SK-N-SH (cell line): ENCODE results near the gene INPP5A. TPM values are rescaled to one million over a fixed set of nuclear protein-coding genes. Genes with fewer than 3 reads are reported as not detected.

Experiments
- CTCF ChIA-PET: fragments of 300-600, 350-600 bp; formaldehyde crosslinking; extraction: SDS; loops from one replicate; lab custom pipeline; 2021; lab: Yijun Ruan, JAX
- POLR2A ChIA-PET: fragments of 350-600 bp; sonication (Branson Sonifier 250); formaldehyde crosslinking; extraction: SDS; loops from one replicate; lab custom pipeline; 2020; ENCODE audit warnings: antibody characterized with exemption, inconsistent platforms; lab: Yijun Ruan, JAX
- DNase-seq: peaks from one replicate; pipeline ENCODE4 v3.0.0; 2012
- H2AFZ ChIP-seq: fragments of 200-600 bp; sonication (generic); 2 replicates; pipeline ENCODE4 v1.8.1; 2016; ENCODE audit warnings: antibody characterized with exemption, mild to moderate bottlenecking, low read depth
- H3F3A ChIP-seq: fragments of 200-600 bp; sonication (generic); replicated peaks from 2 replicates; pipeline ENCODE3; 2016; ENCODE audit warnings: antibody characterized with exemption, mild to moderate bottlenecking; ENCODE audit not compliant: insufficient read depth
- H3K27ac ChIP-seq, 2 experiments: fragments of 200-500 bp in 1 of 2; fragments of 200-600 bp in 1 of 2; sonication (Bioruptor generic) in 1 of 2; sonication (generic), shearing (Covaris generic) in 1 of 2; 2 replicates each; pipeline versions ENCODE4 v1.5.1 to v1.6.1; 2014 to 2016; ENCODE audit warnings: low read depth in 2 of 2, inconsistent platforms in 1 of 2, low read length in 1 of 2, mild to moderate bottlenecking in 1 of 2, mixed read lengths in 1 of 2
- H3K27me3 ChIP-seq: fragments of 200-600 bp; sonication (generic), shearing (Covaris generic); 2 replicates; pipeline ENCODE4 v1.6.1; 2016; ENCODE audit warnings: mixed run types; ENCODE audit not compliant: insufficient read depth
- H3K36me3 ChIP-seq, 2 experiments: fragments of 200-500 bp in 1 of 2; fragments of 200-600 bp in 1 of 2; sonication (Bioruptor generic) in 1 of 2; sonication (generic) in 1 of 2; replicated peaks in 1 of 2; 2 replicates each; pipeline versions ENCODE3 to v1.5.1; 2014 to 2016; ENCODE audit warnings: low read length in 1 of 2, mild to moderate bottlenecking in 1 of 2; ENCODE audit not compliant: insufficient read depth in 2 of 2, control insufficient read depth in 1 of 2
- H3K4me1 ChIP-seq, 2 experiments: fragments of 200-500 bp in 1 of 2; fragments of 200-600 bp in 1 of 2; sonication (Bioruptor generic) in 1 of 2; sonication (generic), shearing (Covaris generic) in 1 of 2; 2 replicates each; pipeline versions ENCODE4 v1.5.1 to v1.6.1; 2014 to 2016; ENCODE audit warnings: low read depth in 1 of 2, low read length in 1 of 2, mixed run types in 1 of 2; ENCODE audit not compliant: insufficient read depth in 2 of 2, control insufficient read depth in 1 of 2
- H3K4me2 ChIP-seq: fragments of 200-600 bp; sonication (generic), shearing (Covaris generic); 2 replicates; pipeline ENCODE4 v1.6.1; 2017; ENCODE audit warnings: mixed run types
- H3K4me3 ChIP-seq, 2 experiments: fragments of 200-500 bp in 1 of 2; fragments of 200-600 bp in 1 of 2; sonication (Bioruptor generic) in 1 of 2; sonication (generic), shearing (Covaris generic) in 1 of 2; 2 replicates each; pipeline versions ENCODE4 v1.5.1 to v1.8.1; 2014 to 2016; ENCODE audit warnings: low read depth in 2 of 2, inconsistent platforms in 1 of 2, low read length in 1 of 2, mild to moderate bottlenecking in 1 of 2, mixed read lengths in 1 of 2, moderate library complexity in 1 of 2
- H3K79me2 ChIP-seq: fragments of 200-600 bp; sonication (generic); 2 replicates; pipeline ENCODE4 v1.8.1; 2017; ENCODE audit warnings: mild to moderate bottlenecking; ENCODE audit not compliant: insufficient read depth
- H3K9ac ChIP-seq: fragments of 200-600 bp; sonication (generic); 2 replicates; pipeline ENCODE4 v1.6.1; 2017; ENCODE audit warnings: mixed run types
- H3K9me2 ChIP-seq: fragments of 200-600 bp; sonication (generic); 2 replicates; pipeline ENCODE4 v1.6.1; 2017; ENCODE audit warnings: mixed run types
- H3K9me3 ChIP-seq: fragments of 200-600 bp; sonication (generic); 2 replicates; pipeline ENCODE4 v1.6.1; 2017; ENCODE audit warnings: mixed run types, mild to moderate bottlenecking, moderate library complexity
- H4K20me1 ChIP-seq: fragments of 200-600 bp; sonication (generic); 2 replicates; pipeline ENCODE4 v1.6.1; 2017; ENCODE audit warnings: mild to moderate bottlenecking, mixed run types; ENCODE audit not compliant: insufficient read depth
- EZH2phosphoT487 ChIP-seq: fragments of 200-600 bp; sonication (generic); IDR thresholded peaks from 2 replicates; pipeline ENCODE4 v1.6.1; 2017; ENCODE audit warnings: low read depth, mixed run types, mild to moderate bottlenecking, antibody characterized with exemption, moderate library complexity, borderline replicate concordance
- FOXJ3 ChIP-seq: sonication (generic); formaldehyde crosslinking; IDR thresholded peaks from 2 replicates; pipeline ENCODE4 v1.5.1; 2020; ENCODE audit warnings: mild to moderate bottlenecking, missing genetic modification reagents
- GABPA ChIP-seq: IDR thresholded peaks from 2 replicates; pipeline ENCODE4 v1.4.0; 2012; ENCODE audit warnings: low read depth, mild to moderate bottlenecking
- JUND ChIP-seq: IDR thresholded peaks from 2 replicates; pipeline ENCODE4 v1.4.0; 2012
- MXI1 ChIP-seq: IDR thresholded peaks from 2 replicates; pipeline ENCODE4 v1.6.1; 2012; ENCODE audit warnings: mild to moderate bottlenecking, low read depth, low read length, improper control_type of control experiment
- NRF1 ChIP-seq: IDR thresholded peaks from 2 replicates; pipeline ENCODE4 v1.6.1; 2012; ENCODE audit warnings: low read depth, mild to moderate bottlenecking, low read length
- PBX3 ChIP-seq: IDR thresholded peaks from 2 replicates; pipeline ENCODE4; 2012
- POLR2AphosphoS5 ChIP-seq: IDR thresholded peaks from 2 replicates; pipeline ENCODE4 v1.6.1; 2012; ENCODE audit warnings: low read depth, low read length
- RFX5 ChIP-seq: IDR thresholded peaks from 2 replicates; pipeline ENCODE4 v1.6.1; 2012; ENCODE audit warnings: mild to moderate bottlenecking, improper control_type of control experiment, low read length
- RXRA ChIP-seq: IDR thresholded peaks from 2 replicates; pipeline ENCODE4 v1.4.0; 2012; ENCODE audit warnings: low read depth, mild to moderate bottlenecking, borderline replicate concordance
- SIN3A ChIP-seq: IDR thresholded peaks from 2 replicates; pipeline ENCODE4 v1.6.1; 2012; ENCODE audit warnings: low read depth, mild to moderate bottlenecking, low read length, moderate library complexity, borderline replicate concordance
- TCF12 ChIP-seq: IDR thresholded peaks from 2 replicates; pipeline ENCODE4 v1.4.0; 2012
- TEAD4 ChIP-seq: IDR thresholded peaks from 2 replicates; pipeline ENCODE4 v1.4.0; 2012; ENCODE audit warnings: mild to moderate bottlenecking, borderline replicate concordance; ENCODE audit not compliant: insufficient read depth
- USF1 ChIP-seq: IDR thresholded peaks from 2 replicates; pipeline ENCODE4 v1.4.0; 2012; ENCODE audit warnings: low read depth, borderline replicate concordance
- USF2 ChIP-seq: fragments of 150-350 bp; IDR thresholded peaks from 2 replicates; pipeline ENCODE4 v1.6.1; 2017; ENCODE audit warnings: antibody characterized with exemption, low read length, low read depth, borderline replicate concordance
- YY1 ChIP-seq: IDR thresholded peaks from 2 replicates; pipeline ENCODE4 v1.4.0; 2012; ENCODE audit warnings: low read depth, mild to moderate bottlenecking
- WGBS: methylation state at CpG from one replicate; pipeline ENCODE4 v1.1.6; 2017; ENCODE audit warnings: low lambda C conversion rate; 5-methylcytosine and 5-hydroxymethylcytosine counted together
- polyA plus RNA-seq, 3 experiments: library from polyadenylated mRNA; depleted of rRNA; stranded (reverse); fragments of >200 nt; gene quantifications; 2 replicates each; pipeline ENCODE4 v1.2.3, GENCODE V29; 2012
- TF ChIP-seq, protein P1 (sequence below): IDR thresholded peaks from 2 replicates; pipeline ENCODE4 v1.4.0; 2012; ENCODE audit warnings: low read depth, borderline replicate concordance

The INPP5A gene
- polyA plus RNA-seq, 1 of the 3 experiments (the other 2 are of a cell fraction) = 12.0 TPM

DNA sequence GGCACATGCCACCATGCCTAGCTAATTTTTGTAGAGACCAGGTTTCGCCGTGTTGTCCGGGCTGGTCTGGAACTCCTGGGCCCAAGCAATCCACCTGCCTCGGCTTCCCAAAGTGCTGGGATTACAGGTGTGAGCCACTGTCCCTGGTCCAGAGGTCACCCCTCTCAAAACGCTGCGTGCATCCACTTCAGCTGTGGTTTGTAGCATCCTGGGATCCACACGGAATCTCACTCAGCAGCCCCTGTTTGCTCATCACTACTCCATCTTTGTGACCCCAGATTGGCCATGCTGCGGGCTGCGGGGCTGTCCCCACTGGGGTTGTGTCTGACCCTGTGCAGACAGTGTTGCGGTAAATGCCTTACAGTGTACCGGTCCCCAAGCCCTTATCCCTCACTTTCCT lies 3.5 kb downstream of the INPP5A start:
- Histone ChIP-seq H3K79me2 (peaks cover 71% of the 10 kb centered on the region), H3K27ac (no peak overlapping the region), H3K27me3 (no peaks in the 10 kb centered on the region), H3K4me2 (no peak overlapping the region), H3K9me2 (no peaks in the 10 kb centered on the region), H3F3A (no peaks in the 10 kb centered on the region), H3K4me3 (no peak overlapping the region), H3K9me3 (no peaks in the 10 kb centered on the region), H3K4me1 (peaks cover 16 to 31% of the 10 kb centered on the region in 2 experiments; a peak in 2 of 4 replicates), H3K9ac (no peak overlapping the region), H2AFZ (no peak overlapping the region), H4K20me1 (peaks cover 45% of the 10 kb centered on the region), H3K36me3 (no peaks in the 10 kb centered on the region)
- ChIA-PET CTCF (interaction anchor here (0.7 kb wide), 1 partner anchor 84 kb away, joined by 3 read pairs; no protein-coding TSS in a partner anchor), POLR2A (no interaction called here)
- TF ChIP-seq RFX5 = no peak
- no peak for TF ChIP-seq PBX3
- TF ChIP-seq FOXJ3 (CRISPR knock-in tag) = no peak
- no peak for TF ChIP-seq MXI1
- no peak for TF ChIP-seq YY1
- TF ChIP-seq USF1 = no peak
- TF ChIP-seq JUND = no peak
- TF ChIP-seq POLR2AphosphoS5 = no peak
- TF ChIP-seq USF2 = no peak
- TF ChIP-seq NRF1 = no peak
- no peak for TF ChIP-seq GABPA
- no peak for TF ChIP-seq SIN3A
- no peak for TF ChIP-seq TEAD4
- TF ChIP-seq RXRA = no peak
- TF ChIP-seq TCF12 = no peak
- TF ChIP-seq EZH2phosphoT487 = no peak
- 88% methylated on average over 8 of the region's 11 CpGs for WGBS
- no peak for DNase-seq

DNA sequence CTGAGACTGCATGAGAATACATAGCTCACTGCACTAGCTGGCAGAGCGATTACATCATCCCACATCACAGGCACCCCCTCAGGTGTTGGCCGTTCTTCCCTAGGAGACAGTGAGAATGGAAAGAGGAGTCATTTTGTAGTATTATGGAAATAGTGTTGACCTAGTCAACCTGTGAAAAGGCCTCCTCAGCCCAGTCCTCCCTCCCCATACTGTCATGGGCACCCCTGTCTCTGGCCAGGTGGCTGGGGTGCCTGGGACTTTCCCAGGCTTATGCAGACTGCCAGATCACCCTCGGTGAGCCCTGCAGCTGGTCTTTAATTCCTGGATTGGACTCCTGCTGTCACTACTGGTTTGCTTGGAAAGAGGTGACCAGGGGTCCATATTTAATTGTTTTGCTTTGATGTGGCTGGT lies 4.0 kb downstream of the INPP5A start:
- no peak overlapping the region for H3K4me2 ChIP-seq
- TF ChIP-seq SIN3A = no peak
- TF ChIP-seq POLR2AphosphoS5 = no peak
- TF ChIP-seq TEAD4 = no peak
- no peak for TF ChIP-seq JUND
- TF ChIP-seq, protein P1, sequence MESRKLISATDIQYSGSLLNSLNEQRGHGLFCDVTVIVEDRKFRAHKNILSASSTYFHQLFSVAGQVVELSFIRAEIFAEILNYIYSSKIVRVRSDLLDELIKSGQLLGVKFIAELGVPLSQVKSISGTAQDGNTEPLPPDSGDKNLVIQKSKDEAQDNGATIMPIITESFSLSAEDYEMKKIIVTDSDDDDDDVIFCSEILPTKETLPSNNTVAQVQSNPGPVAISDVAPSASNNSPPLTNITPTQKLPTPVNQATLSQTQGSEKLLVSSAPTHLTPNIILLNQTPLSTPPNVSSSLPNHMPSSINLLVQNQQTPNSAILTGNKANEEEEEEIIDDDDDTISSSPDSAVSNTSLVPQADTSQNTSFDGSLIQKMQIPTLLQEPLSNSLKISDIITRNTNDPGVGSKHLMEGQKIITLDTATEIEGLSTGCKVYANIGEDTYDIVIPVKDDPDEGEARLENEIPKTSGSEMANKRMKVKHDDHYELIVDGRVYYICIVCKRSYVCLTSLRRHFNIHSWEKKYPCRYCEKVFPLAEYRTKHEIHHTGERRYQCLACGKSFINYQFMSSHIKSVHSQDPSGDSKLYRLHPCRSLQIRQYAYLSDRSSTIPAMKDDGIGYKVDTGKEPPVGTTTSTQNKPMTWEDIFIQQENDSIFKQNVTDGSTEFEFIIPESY = no peak
- TF ChIP-seq, all 33 proteins: peak for 0
- 76% methylated on average over 3 of the region's 3 CpGs for WGBS
- ChIA-PET POLR2A (no interaction called here), CTCF (interaction anchor here (0.7 kb wide), 1 partner anchor 85 kb away, joined by 3 read pairs; no protein-coding TSS in a partner anchor)
- Histone ChIP-seq H2AFZ (no peak overlapping the region), H3K4me1 (peaks cover 16 to 27% of the 10 kb centered on the region in 2 experiments; a peak in 2 of 4 replicates), H3F3A (no peaks in the 10 kb centered on the region), H3K79me2 (peaks cover 71% of the 10 kb centered on the region), H3K27ac (no peak overlapping the region), H3K9me3 (no peaks in the 10 kb centered on the region), H3K4me3 (no peak overlapping the region), H3K27me3 (no peaks in the 10 kb centered on the region), H3K9ac (no peak overlapping the region), H3K9me2 (no peaks in the 10 kb centered on the region), H3K36me3 (no peaks in the 10 kb centered on the region), H4K20me1 (peaks cover 48% of the 10 kb centered on the region)
- no peak for DNase-seq
